ENCODE results near the gene PWWP2B.

- TF ChIP-seq CTCF (IDR thresholded peaks at IDR 0.05) (no peak), POLR2A (IDR thresholded peaks at IDR 0.05) (no peak)
Measured at GRCh38 chr10:132454296-132455198, 57.5 kb downstream of the PWWP2B start.

Data from heart left ventricle (tissue), 13 donors.